GM12801 (cell line): ENCODE data around the gene DDOST.

Experiments
- CTCF ChIP-seq: IDR thresholded peaks from one replicate; pipeline ENCODE4 v1.5.1; 2011; ENCODE audit warnings: control low read depth; ENCODE audit not compliant: insufficient read length; ENCODE audit errors: extremely low read depth

DDOST gene

GRCh38 chr1:20681999-20682398 is 20.8 kb upstream of the DDOST start:
- no peak for TF ChIP-seq CTCF

GRCh38 chr1:20680269-20680668 is 19.1 kb upstream of the DDOST start:
- no peak for TF ChIP-seq CTCF

- TF ChIP-seq CTCF, result no peak
Measured at GRCh38 chr1:20678599-20678998, 17.4 kb upstream of the DDOST start.

- no peak for TF ChIP-seq CTCF
Measured at GRCh38 chr1:20672265-20672632, 11.1 kb upstream of the DDOST start.

- TF ChIP-seq CTCF, result no peak
Measured at GRCh38 chr1:20670936-20671335, 9.8 kb upstream of the DDOST start.

GRCh38 chr1:20668581-20668980 is 7.4 kb upstream of the DDOST start:
- no peak for TF ChIP-seq CTCF

- no peak for TF ChIP-seq CTCF
Measured at GRCh38 chr1:20666804-20667203, 5.6 kb upstream of the DDOST start.

- TF ChIP-seq CTCF, result no peak
Measured at GRCh38 chr1:20666146-20666545, 5.0 kb upstream of the DDOST start.
